DOHH2 (cell line): ENCODE results near the gene CAPZA1.

Experiments
- CTCF ChIP-seq: fragments of 200-600 bp; sonication (generic); IDR thresholded peaks from one replicate; pipeline ENCODE4 v1.5.1; 2014; ENCODE audit warnings: antibody characterized with exemption, mild to moderate bottlenecking, low read depth, low read length; ENCODE audit not compliant: poor library complexity, severe bottlenecking
- EZH2phosphoT487 ChIP-seq: fragments of 200-600 bp; sonication (generic); IDR thresholded peaks from 2 replicates; pipeline ENCODE4 v1.6.1; 2017; ENCODE audit warnings: borderline replicate concordance, mild to moderate bottlenecking, antibody characterized with exemption, low read length, moderate library complexity, mixed read lengths

GRCh38 chr1:112694363-112694929 is 74.8 kb downstream of the CAPZA1 start:
- TF ChIP-seq CTCF (no peak), EZH2phosphoT487 (no peak)
